ENCODE data around the gene TLX2. TPM values are rescaled to one million over a fixed set of nuclear protein-coding genes. Genes with fewer than 3 reads are reported as not detected.

TLX2 gene
- total and polyA plus RNA-seq, 2 of the 13 experiments (the other 11 are each of a cell fraction or from before 2014, with no cell fraction given), result 0.05 to 0.20 TPM

DNA sequence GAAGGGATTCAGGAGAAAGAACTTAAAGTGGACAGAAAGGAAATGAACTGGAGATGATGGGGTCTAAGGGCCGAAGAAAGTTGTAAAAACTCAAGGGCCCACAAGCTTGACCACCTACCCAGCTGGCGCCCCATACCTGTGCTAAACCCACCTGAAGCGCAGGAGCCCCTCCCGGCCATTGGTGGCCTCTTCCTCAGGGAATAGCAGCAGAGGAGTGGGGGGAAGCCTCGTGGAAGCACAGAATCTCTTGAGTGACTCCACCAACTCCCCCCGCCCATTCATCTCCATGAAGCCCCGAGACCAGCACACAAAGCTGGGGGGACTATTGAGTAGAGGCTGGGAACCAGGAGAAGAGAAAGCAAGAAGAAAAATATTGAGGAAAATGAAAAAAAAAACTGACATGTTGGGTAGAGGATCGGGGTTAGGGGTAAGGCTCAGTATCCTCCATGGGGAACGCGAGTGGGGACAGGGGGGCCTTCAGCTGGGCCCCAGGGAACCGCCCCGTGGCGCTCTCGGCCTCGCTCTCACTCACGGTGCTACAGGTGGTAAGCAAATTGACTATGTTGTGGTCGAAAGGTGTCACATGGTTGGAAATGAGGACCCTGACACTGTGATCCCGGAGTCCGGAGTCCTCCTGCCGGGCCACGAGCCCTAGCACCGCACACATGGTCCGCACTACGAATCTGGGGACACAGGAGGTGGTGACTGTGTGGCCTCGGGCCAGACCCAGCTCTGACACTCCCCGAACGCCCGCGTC is 14.5 kb downstream of the TLX2 start (continued):
- no peak for TF ChIP-seq NRL (CRISPR knock-in tag; IDR thresholded peaks at IDR 0.05; ENCODE audit: borderline replicate concordance)
- no peak for TF ChIP-seq SRSF1 (optimal IDR thresholded peaks at IDR 0.05; ENCODE audit: low read depth, low read length)
- TF ChIP-seq MZF1 (CRISPR knock-in tag; IDR thresholded peaks at IDR 0.05; ENCODE audit: borderline replicate concordance), result no peak
- TF ChIP-seq, protein P1, sequence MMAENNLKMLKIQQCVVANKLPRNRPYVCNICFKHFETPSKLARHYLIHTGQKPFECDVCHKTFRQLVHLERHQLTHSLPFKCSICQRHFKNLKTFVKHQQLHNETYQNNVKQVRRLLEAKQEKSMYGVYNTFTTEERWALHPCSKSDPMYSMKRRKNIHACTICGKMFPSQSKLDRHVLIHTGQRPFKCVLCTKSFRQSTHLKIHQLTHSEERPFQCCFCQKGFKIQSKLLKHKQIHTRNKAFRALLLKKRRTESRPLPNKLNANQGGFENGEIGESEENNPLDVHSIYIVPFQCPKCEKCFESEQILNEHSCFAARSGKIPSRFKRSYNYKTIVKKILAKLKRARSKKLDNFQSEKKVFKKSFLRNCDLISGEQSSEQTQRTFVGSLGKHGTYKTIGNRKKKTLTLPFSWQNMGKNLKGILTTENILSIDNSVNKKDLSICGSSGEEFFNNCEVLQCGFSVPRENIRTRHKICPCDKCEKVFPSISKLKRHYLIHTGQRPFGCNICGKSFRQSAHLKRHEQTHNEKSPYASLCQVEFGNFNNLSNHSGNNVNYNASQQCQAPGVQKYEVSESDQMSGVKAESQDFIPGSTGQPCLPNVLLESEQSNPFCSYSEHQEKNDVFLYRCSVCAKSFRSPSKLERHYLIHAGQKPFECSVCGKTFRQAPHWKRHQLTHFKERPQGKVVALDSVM (CRISPR knock-in tag; IDR thresholded peaks at IDR 0.05), result no peak
- TF ChIP-seq KLF12 (CRISPR knock-in tag; IDR thresholded peaks at IDR 0.05; ENCODE audit: borderline replicate concordance), result no peak
- TF ChIP-seq TAF1 (CRISPR knock-in tag; IDR thresholded peaks at IDR 0.05), result no peak
- TF ChIP-seq ZFP62 (CRISPR knock-in tag; IDR thresholded peaks at IDR 0.05), result no peak
- TF ChIP-seq NPAS2 (CRISPR knock-in tag; IDR thresholded peaks at IDR 0.05; ENCODE audit: borderline replicate concordance), result 0 out of 2 replicates have a peak, but pooled peaks have one; percentile 78
- TF ChIP-seq MXI1 (IDR thresholded peaks at IDR 0.05; ENCODE audit: borderline replicate concordance, low read depth, low read length), result peak; percentile 16; the same call in 1 of the 3 replicates
- TF ChIP-seq, protein P2, sequence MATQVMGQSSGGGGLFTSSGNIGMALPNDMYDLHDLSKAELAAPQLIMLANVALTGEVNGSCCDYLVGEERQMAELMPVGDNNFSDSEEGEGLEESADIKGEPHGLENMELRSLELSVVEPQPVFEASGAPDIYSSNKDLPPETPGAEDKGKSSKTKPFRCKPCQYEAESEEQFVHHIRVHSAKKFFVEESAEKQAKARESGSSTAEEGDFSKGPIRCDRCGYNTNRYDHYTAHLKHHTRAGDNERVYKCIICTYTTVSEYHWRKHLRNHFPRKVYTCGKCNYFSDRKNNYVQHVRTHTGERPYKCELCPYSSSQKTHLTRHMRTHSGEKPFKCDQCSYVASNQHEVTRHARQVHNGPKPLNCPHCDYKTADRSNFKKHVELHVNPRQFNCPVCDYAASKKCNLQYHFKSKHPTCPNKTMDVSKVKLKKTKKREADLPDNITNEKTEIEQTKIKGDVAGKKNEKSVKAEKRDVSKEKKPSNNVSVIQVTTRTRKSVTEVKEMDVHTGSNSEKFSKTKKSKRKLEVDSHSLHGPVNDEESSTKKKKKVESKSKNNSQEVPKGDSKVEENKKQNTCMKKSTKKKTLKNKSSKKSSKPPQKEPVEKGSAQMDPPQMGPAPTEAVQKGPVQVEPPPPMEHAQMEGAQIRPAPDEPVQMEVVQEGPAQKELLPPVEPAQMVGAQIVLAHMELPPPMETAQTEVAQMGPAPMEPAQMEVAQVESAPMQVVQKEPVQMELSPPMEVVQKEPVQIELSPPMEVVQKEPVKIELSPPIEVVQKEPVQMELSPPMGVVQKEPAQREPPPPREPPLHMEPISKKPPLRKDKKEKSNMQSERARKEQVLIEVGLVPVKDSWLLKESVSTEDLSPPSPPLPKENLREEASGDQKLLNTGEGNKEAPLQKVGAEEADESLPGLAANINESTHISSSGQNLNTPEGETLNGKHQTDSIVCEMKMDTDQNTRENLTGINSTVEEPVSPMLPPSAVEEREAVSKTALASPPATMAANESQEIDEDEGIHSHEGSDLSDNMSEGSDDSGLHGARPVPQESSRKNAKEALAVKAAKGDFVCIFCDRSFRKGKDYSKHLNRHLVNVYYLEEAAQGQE (IDR thresholded peaks at IDR 0.05; ENCODE audit: borderline replicate concordance in 1 of 2, low read depth in 1 of 2, low read length in 2 of 2), result no peak
- no peak for TF ChIP-seq ZNF460 (CRISPR knock-in tag; IDR thresholded peaks at IDR 0.05; ENCODE audit: borderline replicate concordance)
- TF ChIP-seq ZNF382 (CRISPR knock-in tag; IDR thresholded peaks at IDR 0.05; ENCODE audit: borderline replicate concordance), result no peak
- TF ChIP-seq ZFP37 (CRISPR knock-in tag; IDR thresholded peaks at IDR 0.05; ENCODE audit: borderline replicate concordance), result no peak
- no peak for TF ChIP-seq ASH2L (IDR thresholded peaks at IDR 0.05; ENCODE audit: insufficient read length, low read depth, low read length)
- peak; percentile 75; the same call in 1 of the 2 replicates for TF ChIP-seq CENPT (CRISPR knock-in tag; IDR thresholded peaks at IDR 0.05; ENCODE audit: low read depth)
- TF ChIP-seq, protein P3, sequence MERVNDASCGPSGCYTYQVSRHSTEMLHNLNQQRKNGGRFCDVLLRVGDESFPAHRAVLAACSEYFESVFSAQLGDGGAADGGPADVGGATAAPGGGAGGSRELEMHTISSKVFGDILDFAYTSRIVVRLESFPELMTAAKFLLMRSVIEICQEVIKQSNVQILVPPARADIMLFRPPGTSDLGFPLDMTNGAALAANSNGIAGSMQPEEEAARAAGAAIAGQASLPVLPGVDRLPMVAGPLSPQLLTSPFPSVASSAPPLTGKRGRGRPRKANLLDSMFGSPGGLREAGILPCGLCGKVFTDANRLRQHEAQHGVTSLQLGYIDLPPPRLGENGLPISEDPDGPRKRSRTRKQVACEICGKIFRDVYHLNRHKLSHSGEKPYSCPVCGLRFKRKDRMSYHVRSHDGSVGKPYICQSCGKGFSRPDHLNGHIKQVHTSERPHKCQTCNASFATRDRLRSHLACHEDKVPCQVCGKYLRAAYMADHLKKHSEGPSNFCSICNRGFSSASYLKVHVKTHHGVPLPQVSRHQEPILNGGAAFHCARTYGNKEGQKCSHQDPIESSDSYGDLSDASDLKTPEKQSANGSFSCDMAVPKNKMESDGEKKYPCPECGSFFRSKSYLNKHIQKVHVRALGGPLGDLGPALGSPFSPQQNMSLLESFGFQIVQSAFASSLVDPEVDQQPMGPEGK (CRISPR knock-in tag; IDR thresholded peaks at IDR 0.05), result peak; percentile 37; the same call in 1 of the 2 replicates
- no peak for TF ChIP-seq ZNF619 (CRISPR knock-in tag; IDR thresholded peaks at IDR 0.05)
- TF ChIP-seq ZNF883 (CRISPR knock-in tag; IDR thresholded peaks at IDR 0.05; ENCODE audit: not compliant biosample characterization), result peak; percentile 3
- TF ChIP-seq, protein P4, sequence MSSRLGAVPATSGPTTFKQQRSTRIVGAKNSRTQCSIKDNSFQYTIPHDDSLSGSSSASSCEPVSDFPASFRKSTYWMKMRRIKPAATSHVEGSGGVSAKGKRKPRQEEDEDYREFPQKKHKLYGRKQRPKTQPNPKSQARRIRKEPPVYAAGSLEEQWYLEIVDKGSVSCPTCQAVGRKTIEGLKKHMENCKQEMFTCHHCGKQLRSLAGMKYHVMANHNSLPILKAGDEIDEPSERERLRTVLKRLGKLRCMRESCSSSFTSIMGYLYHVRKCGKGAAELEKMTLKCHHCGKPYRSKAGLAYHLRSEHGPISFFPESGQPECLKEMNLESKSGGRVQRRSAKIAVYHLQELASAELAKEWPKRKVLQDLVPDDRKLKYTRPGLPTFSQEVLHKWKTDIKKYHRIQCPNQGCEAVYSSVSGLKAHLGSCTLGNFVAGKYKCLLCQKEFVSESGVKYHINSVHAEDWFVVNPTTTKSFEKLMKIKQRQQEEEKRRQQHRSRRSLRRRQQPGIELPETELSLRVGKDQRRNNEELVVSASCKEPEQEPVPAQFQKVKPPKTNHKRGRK (CRISPR knock-in tag; IDR thresholded peaks at IDR 0.05), result peak; percentile 14; the same call in 1 of the 2 replicates

Measured in HepG2 (cell line).